Fibroblast of pulmonary artery (primary cell): ENCODE results near the gene CXCL16.

Experiments
- DNase-seq: peaks from one replicate; pipeline ENCODE4 v3.0.0-alpha.2; 2010; ENCODE audit warnings: low read depth
- H3K4me3 ChIP-seq: replicated peaks from 2 replicates; pipeline ENCODE4 v1.5.1; 2011; ENCODE audit warnings: low read depth, mild to moderate bottlenecking, control low read depth, low read length, moderate library complexity
- TF ChIP-seq, protein P1 (sequence below): IDR thresholded peaks from 2 replicates; pipeline ENCODE4 v1.5.1; 2011; ENCODE audit warnings: mild to moderate bottlenecking, control low read depth, low read length, inconsistent platforms; ENCODE audit errors: missing control alignments

The CXCL16 gene

DNA sequence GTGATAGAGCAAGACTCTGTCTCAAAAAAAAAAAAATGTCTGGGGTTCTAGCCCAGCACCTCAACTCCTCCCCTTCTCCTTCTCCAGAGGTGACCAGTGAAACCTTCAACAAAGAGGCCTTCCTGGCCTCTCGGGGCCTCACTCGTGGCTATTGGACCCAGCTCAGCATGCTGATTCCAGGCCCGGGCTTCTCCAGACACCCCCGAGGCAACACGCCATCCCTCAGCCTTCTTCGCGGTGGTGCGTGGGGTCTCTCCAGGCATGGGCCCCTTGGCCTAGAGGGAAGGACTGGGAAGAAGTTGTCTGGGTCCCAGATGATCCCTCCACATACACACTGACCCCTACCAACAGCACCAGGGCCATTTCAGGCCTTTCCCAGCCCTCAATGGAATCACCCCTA lies 3.5 kb upstream of the CXCL16 start:
- no peak for DNase-seq
- H3K4me3 ChIP-seq, result no peak overlapping the region
- TF ChIP-seq, protein P1, sequence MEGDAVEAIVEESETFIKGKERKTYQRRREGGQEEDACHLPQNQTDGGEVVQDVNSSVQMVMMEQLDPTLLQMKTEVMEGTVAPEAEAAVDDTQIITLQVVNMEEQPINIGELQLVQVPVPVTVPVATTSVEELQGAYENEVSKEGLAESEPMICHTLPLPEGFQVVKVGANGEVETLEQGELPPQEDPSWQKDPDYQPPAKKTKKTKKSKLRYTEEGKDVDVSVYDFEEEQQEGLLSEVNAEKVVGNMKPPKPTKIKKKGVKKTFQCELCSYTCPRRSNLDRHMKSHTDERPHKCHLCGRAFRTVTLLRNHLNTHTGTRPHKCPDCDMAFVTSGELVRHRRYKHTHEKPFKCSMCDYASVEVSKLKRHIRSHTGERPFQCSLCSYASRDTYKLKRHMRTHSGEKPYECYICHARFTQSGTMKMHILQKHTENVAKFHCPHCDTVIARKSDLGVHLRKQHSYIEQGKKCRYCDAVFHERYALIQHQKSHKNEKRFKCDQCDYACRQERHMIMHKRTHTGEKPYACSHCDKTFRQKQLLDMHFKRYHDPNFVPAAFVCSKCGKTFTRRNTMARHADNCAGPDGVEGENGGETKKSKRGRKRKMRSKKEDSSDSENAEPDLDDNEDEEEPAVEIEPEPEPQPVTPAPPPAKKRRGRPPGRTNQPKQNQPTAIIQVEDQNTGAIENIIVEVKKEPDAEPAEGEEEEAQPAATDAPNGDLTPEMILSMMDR, result no peak

GRCh38 chr17:4742629-4743028 lies 2.9 kb upstream of the CXCL16 start:
- TF ChIP-seq, protein P1, result no peak
- no peak for DNase-seq

DNA sequence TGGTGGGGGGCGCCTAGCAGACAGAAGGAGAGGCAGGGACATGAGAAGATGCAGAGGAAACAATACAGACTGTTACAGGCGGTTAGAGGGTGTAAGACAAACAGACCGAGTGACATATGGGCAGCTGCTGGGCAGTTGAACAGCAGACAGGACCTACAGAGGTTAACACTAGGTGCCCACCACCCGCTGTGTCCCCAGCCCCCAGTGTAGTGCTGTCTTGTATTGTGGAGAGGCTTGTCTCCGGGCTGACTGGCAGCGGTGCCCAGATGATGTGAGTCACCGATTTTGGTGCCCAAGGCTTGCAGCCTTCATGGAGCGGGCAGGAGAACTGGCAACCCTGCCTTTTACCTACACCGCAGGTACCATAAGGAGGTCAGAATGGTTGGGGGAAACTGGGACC lies 2.4 kb upstream of the CXCL16 start:
- no peak overlapping the region for H3K4me3 ChIP-seq
- DNase-seq, result no peak
- TF ChIP-seq, protein P1, result no peak

More at GRCh38 chr17:4742629-4743028, 2.9 kb upstream of the CXCL16 start:
- H3K4me3 ChIP-seq, result no peak overlapping the region

- H3K4me3 ChIP-seq, result no peak overlapping the region
- TF ChIP-seq, protein P1, result no peak
- DNase-seq, result no peak
These were observed 1.8 kb upstream of the CXCL16 start for GRCh38 chr17:4741544-4741943.

DNA sequence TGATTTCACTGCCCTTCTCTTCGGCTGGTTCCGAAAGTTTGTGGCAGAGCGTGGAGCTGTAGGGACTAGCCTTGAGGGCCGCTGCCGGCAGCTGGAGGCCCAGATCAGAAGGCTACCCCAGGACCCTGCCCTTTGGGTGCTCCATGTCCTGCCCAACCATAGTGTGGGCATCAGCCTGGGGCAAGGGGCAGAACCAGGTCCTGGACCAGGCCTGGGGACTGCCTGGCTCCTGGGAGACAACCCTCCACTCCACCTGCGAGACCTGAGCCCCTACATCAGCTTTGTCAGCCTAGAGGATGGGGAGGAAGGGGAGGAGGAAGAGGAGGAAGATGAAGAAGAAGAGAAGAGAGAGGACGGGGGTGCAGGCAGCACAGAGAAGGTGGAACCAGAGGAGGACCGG lies 856 bp upstream of the CXCL16 start:
- DNase-seq, result no peak
- TF ChIP-seq, protein P1, result no peak
- no peak overlapping the region for H3K4me3 ChIP-seq

DNA sequence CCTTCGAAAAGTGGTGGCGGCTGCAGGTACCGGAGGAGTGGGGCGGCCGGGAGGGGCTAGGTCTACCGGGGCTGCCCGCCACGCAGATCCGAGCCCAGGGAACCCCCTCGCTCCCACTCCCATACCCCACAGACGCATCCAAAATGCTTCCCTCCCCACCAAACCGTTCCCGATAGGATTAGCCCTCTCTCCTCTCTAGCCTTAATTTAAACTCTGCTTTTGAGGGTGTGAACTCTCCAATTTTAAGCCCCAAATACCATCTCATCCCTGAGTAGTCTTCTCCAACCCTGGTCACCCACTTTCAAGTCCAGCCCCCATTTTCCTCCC lies 260 bp upstream of the CXCL16 start:
- no peak for DNase-seq
- TF ChIP-seq, protein P1, result no peak
- peak overlapping the region; percentile 64 for H3K4me3 ChIP-seq
